Chondrocyte (in vitro differentiated cells): ENCODE data around the gene USP7. TPM values are rescaled to one million over a fixed set of nuclear protein-coding genes. Genes with fewer than 3 reads are reported as not detected.
A peak's percentile ranks its signal among the peaks of the same experiment; 100 is the strongest.

Experiments used
- DNase-seq: peaks from one replicate; pipeline ENCODE4 v3.0.0; 2021; ENCODE audit warnings: mixed read lengths, low spot score
- H3K27ac Mint-ChIP-seq: one replicate; pipeline ENCODE4 v1.8.0; 2021; ENCODE audit warnings: mild to moderate bottlenecking, moderate library complexity, mixed read lengths; ENCODE audit not compliant: unreplicated experiment
- H3K27me3 Mint-ChIP-seq: 2 replicates; pipeline ENCODE4 v1.8.0; 2021; ENCODE audit warnings: low read depth, mixed read lengths
- H3K36me3 Mint-ChIP-seq: 2 replicates; pipeline ENCODE4 v1.8.0; 2021; ENCODE audit warnings: low read depth, mixed read lengths
- H3K4me1 Mint-ChIP-seq: 2 replicates; pipeline ENCODE4 v1.8.0; 2021; ENCODE audit warnings: low read depth, mild to moderate bottlenecking, mixed read lengths
- H3K4me3 Mint-ChIP-seq: one replicate; pipeline ENCODE4 v1.8.0; 2021; ENCODE audit warnings: mild to moderate bottlenecking, moderate library complexity, mixed read lengths; ENCODE audit not compliant: unreplicated experiment
- H3K9me3 Mint-ChIP-seq: 2 replicates; pipeline ENCODE4 v1.8.0; 2021; ENCODE audit warnings: low read depth, mixed read lengths
- total RNA-seq: library from RNA; stranded (reverse); gene quantifications from 3 replicates; pipeline ENCODE4 v1.2.1, GENCODE V29; 2021
- TF ChIP-seq, protein P1 (sequence below): fragments of 200-600 bp; sonication (generic); IDR thresholded peaks from 2 replicates; pipeline ENCODE4 v1.5.0; 2021; ENCODE audit warnings: antibody characterized with exemption, mild to moderate bottlenecking, moderate library complexity

USP7 gene
- total RNA-seq, 1 donor from 2014 or later = 90.6 TPM

DNA sequence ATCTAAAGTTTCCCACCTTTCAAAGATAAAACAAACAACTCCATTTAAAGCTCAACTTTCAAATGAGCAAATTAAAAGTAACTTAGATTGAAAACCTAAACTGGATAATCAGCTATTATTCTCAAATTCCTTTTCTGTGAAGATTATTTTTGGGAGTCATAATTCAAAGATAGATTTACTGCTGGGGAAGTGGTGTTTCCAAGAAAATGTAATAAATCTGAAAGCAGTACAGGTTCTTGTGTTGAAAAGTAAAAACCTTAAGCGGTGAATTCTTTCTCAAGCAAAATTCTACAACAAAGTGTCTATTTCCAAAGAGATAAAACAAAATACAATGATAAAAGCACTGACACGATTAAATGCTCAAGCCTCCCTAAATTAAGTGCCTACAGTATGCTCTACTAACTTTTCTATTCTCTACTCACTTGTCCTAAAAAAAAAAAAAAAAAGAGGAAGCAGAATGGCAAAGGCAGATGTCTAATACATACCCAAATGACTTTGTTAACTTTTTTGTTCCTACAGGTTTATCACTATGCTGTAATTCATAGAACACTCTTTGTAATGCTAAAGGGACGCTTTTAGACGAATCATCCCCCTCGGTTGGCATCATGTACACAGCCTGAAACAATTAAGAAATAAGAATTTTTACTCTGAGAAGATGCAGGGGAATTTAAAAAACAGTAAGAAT, 47.0 kb downstream of the USP7 start:
- TF ChIP-seq, protein P1, sequence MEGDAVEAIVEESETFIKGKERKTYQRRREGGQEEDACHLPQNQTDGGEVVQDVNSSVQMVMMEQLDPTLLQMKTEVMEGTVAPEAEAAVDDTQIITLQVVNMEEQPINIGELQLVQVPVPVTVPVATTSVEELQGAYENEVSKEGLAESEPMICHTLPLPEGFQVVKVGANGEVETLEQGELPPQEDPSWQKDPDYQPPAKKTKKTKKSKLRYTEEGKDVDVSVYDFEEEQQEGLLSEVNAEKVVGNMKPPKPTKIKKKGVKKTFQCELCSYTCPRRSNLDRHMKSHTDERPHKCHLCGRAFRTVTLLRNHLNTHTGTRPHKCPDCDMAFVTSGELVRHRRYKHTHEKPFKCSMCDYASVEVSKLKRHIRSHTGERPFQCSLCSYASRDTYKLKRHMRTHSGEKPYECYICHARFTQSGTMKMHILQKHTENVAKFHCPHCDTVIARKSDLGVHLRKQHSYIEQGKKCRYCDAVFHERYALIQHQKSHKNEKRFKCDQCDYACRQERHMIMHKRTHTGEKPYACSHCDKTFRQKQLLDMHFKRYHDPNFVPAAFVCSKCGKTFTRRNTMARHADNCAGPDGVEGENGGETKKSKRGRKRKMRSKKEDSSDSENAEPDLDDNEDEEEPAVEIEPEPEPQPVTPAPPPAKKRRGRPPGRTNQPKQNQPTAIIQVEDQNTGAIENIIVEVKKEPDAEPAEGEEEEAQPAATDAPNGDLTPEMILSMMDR = no peak
- peaks cover 21% of the 10 kb centered on the region for H3K4me1 Mint-ChIP-seq
- H3K9me3 Mint-ChIP-seq = no peaks in the 10 kb centered on the region
- DNase-seq = no peak
- H3K27me3 Mint-ChIP-seq = no peaks in the 10 kb centered on the region
- H3K27ac Mint-ChIP-seq = peak overlapping the region; percentile 45
- H3K4me3 Mint-ChIP-seq = no peak overlapping the region
- H3K36me3 Mint-ChIP-seq = peaks cover 50% of the 10 kb centered on the region

DNA sequence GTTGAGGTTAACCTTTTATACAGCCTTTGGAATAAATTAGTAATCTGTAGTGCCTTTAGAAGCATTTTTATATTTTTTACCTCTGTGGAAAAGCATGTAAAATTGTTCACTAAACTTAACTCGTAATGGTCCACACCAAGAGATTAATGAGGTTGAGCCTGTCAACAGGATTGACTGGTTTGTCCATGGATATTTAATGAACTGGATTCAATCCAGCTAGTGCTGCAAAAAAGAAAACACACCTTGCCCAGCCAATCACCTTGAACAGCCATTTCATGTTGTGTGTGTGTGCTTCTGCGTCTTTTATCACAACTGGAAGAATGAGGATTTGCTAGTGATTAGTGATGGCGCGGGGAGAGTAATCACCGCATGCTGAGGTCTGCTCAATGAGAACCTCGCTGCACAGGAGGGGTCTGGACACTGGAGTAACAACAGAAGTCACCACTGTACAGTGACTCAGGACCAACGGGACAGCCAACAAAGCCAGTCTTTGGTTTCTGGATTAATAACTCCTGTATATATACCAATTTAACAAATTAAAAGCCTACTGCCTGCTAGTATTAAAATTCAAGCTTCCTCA, 47.9 kb downstream of the USP7 start:
- Mint-ChIP-seq H3K9me3 (no peaks in the 10 kb centered on the region), H3K4me3 (no peak overlapping the region), H3K27me3 (no peaks in the 10 kb centered on the region), H3K27ac (no peak overlapping the region), H3K4me1 (peaks cover 19% of the 10 kb centered on the region), H3K36me3 (peaks cover 49% of the 10 kb centered on the region)
- TF ChIP-seq, protein P1 = no peak
- DNase-seq = no peak

DNA sequence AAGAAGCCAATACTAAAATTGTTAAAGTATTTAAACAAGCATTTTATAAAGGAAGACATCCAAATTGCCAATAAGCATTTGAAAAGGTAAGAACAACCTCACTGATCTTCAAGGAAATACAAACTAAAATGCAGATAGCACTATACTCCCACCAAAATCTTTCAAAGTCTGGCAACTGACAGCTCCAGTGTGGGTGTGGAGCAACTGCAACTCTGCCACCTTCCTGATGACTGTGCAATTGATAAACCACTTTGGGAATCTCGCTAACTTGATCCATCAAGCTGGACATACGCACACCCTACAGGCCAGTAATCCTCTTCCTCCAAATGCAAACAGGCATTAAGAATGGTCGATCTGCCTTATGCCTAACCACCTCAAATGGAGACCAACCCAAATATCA, 49.6 kb downstream of the USP7 start:
- Mint-ChIP-seq H3K27ac (no peak overlapping the region), H3K27me3 (no peaks in the 10 kb centered on the region), H3K36me3 (peaks cover 43% of the 10 kb centered on the region), H3K4me3 (no peak overlapping the region), H3K4me1 (peaks cover 12% of the 10 kb centered on the region), H3K9me3 (no peaks in the 10 kb centered on the region)
- no peak for DNase-seq
- TF ChIP-seq, protein P1 = no peak

DNA sequence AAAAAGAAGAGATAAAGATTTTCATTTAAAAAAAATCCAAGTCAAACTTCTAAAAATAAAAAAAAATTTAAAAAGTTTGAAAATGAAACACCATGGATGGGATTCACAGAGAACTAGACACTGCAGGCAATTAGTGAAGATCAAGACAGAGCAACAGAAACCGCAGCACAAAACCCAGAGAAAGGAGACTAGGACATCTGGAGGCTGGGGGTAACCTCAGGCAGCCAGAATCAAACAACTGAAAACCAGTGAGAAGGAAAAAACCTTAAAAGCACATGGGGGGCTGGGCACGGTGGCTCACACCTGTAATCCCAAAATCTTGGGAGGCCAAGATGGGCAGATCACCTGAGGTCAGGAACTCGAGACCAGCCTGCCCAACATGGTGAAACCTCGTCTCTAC, 50.9 kb downstream of the USP7 start:
- DNase-seq = no peak
- no peaks in the 10 kb centered on the region for H3K27me3 Mint-ChIP-seq
- H3K4me3 Mint-ChIP-seq = no peak overlapping the region
- H3K36me3 Mint-ChIP-seq = peaks cover 41% of the 10 kb centered on the region
- TF ChIP-seq, protein P1 = no peak
- peaks cover 12% of the 10 kb centered on the region for H3K4me1 Mint-ChIP-seq
- no peak overlapping the region for H3K27ac Mint-ChIP-seq
- H3K9me3 Mint-ChIP-seq = no peaks in the 10 kb centered on the region

DNA sequence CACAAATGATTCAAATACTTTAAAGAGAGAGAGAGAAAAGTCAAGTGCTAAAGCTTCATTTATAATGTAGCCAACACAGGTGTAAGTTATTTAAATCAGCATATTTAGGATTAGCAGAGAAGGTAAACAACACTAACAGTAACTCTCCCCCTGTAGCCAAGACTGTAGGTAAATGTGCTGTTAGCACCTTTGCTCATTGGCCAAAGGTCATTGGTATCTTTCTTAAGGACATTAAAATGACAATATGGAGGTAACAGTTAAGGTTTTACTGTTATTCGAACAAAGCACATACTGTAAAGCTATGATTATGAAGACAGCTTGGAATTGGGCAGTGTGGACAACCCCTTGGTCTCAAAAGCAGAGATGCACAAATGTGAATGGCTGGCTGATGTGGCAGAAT, 52.9 kb downstream of the USP7 start:
- Mint-ChIP-seq H3K36me3 (peaks cover 34% of the 10 kb centered on the region), H3K27me3 (no peaks in the 10 kb centered on the region), H3K27ac (peak overlapping the region; percentile 5), H3K4me3 (no peak overlapping the region), H3K9me3 (no peaks in the 10 kb centered on the region), H3K4me1 (peaks cover 23% of the 10 kb centered on the region)
- DNase-seq = no peak
- TF ChIP-seq, protein P1 = no peak
